Kasumi-1 (cell line): ENCODE measurements around the gene TEN1.
A peak's percentile ranks its signal among the peaks of the same experiment; 100 is the strongest.
"Not testable (repeated sequence)": the region's sequence is repeated elsewhere in the genome, so short reads cannot be mapped to it uniquely, and the experiment has no call there.

Experiments
- DNase-seq, 2 experiments: peaks; one replicate each; lab custom pipeline; 2025; lab: John Stamatoyannopoulos, UW

Gene TEN1

GRCh38 chr17:75978938-75979704 lies at the start of gene TEN1, which contains the start of gene ACOX1:
Gene TEN1, plus strand, starts transcription at chr17:75979240. Its CDS starts 6,953 bp downstream, at chr17:75986193.
Gene ACOX1, minus strand, starts transcription at chr17:75979166. Its CDS starts 93 bp downstream, at chr17:75979073.
- peak; percentile 99 for DNase-seq

GRCh38 chr17:75931062-75931461 lies 48.0 kb upstream of the TEN1 start:
- DNase-seq: no peak

GRCh38 chr17:75932852-75933251 lies 46.2 kb upstream of the TEN1 start:
- DNase-seq: no peak

GRCh38 chr17:75933808-75934207 lies 45.2 kb upstream of the TEN1 start:
- DNase-seq: no peak

- DNase-seq: no peak
Measured at GRCh38 chr17:75937652-75938051, 41.4 kb upstream of the TEN1 start.

- peak; percentile 98 for DNase-seq
Measured at GRCh38 chr17:75940727-75941441, 38.2 kb upstream of the TEN1 start, which contains the start of gene FBF1. Gene FBF1, minus strand, starts transcription at chr17:75941042. Its CDS starts 2,893 bp downstream, at chr17:75938149.

- DNase-seq: no peak
Measured at GRCh38 chr17:75941442-75941819, 37.6 kb upstream of the TEN1 start.

- no peak for DNase-seq
Measured at GRCh38 chr17:75942473-75942872, 36.6 kb upstream of the TEN1 start.

GRCh38 chr17:75943491-75943890 lies 35.5 kb upstream of the TEN1 start:
- DNase-seq: no peak

GRCh38 chr17:75945211-75945610 lies 33.8 kb upstream of the TEN1 start:
- DNase-seq: no peak

GRCh38 chr17:75950421-75950820 lies 28.6 kb upstream of the TEN1 start:
- DNase-seq: no peak

GRCh38 chr17:75950855-75951554 lies 28.0 kb upstream of the TEN1 start:
- DNase-seq: no peak

- DNase-seq: no peak
Measured at GRCh38 chr17:75959051-75959838, 19.8 kb upstream of the TEN1 start.

- no peak for DNase-seq
Measured at GRCh38 chr17:75959839-75960511, 19.1 kb upstream of the TEN1 start.

- no peak for DNase-seq
Measured at GRCh38 chr17:75965468-75965867, 13.6 kb upstream of the TEN1 start.

- DNase-seq: not testable (repeated sequence)
Measured at GRCh38 chr17:75969044-75969443, 10.0 kb upstream of the TEN1 start.

GRCh38 chr17:75970011-75970523 lies 9.0 kb upstream of the TEN1 start:
- DNase-seq: peak in 1 of 2 experiments; percentile 39

- DNase-seq: no peak
Measured at GRCh38 chr17:75970626-75971025, 8.4 kb upstream of the TEN1 start.

GRCh38 chr17:75975187-75975586 lies 3.9 kb upstream of the TEN1 start:
- not testable (repeated sequence) for DNase-seq

- no peak for DNase-seq
Measured at GRCh38 chr17:75975757-75976174, 3.3 kb upstream of the TEN1 start.
